Adrenal gland (tissue), 12 donors: ENCODE results near the gene INSR. TPM values are rescaled to one million over a fixed set of nuclear protein-coding genes. Genes with fewer than 3 reads are reported as not detected.

Experiments
- DNase-seq, 7 donors: peaks; one replicate each; pipeline ENCODE4 v3.0.0-alpha.2; 2019 to 2020
- H3K27ac ChIP-seq, 5 donors: fragments of 200-600 bp; sonication (generic) in 4 of 5; 1 replicate in 3 of 5; 2 replicates in 2 of 5; pipeline versions ENCODE4 v1.5.1 to v1.8.0; 2016 to 2020; ENCODE audit warnings: mild to moderate bottlenecking in 1 of 5
- H3K27me3 ChIP-seq: fragments of 200-600 bp; 2 replicates; pipeline ENCODE4 v1.8.0; 2021
- H3K36me3 ChIP-seq, 2 donors: fragments of 200-600 bp; replicated peaks in 1 of 2; 1 replicate in 1 of 2; 2 replicates in 1 of 2; pipeline versions ENCODE4 v1.5.1 to v1.8.0; 2018 to 2022
- H3K4me1 ChIP-seq, 2 donors: fragments of 200-600 bp; replicated peaks in 1 of 2; 1 replicate in 1 of 2; 2 replicates in 1 of 2; pipeline versions ENCODE4 v1.5.1 to v1.8.0; 2018 to 2021
- H3K4me3 ChIP-seq, 4 donors: fragments of 200-600 bp; sonication (generic) in 3 of 4; one replicate each; pipeline ENCODE4 v1.5.1; 2016 to 2018
- H3K9me3 ChIP-seq, 3 donors: fragments of 200-600 bp; sonication (generic) in 1 of 3; replicated peaks in 1 of 3; 1 replicate in 2 of 3; 2 replicates in 1 of 3; pipeline versions ENCODE4 v1.5.1 to v1.8.0; 2016 to 2021
- CTCF ChIP-seq, 6 experiments: fragments of 450-650 bp in 4 of 6; fragments of 200-600 bp in 2 of 6; sonication (generic) in 1 of 6; IDR thresholded peaks; 1 replicate in 5 of 6; 2 replicates in 1 of 6; pipeline versions ENCODE4 v1.5.1 to v1.8.0; 2016 to 2021; ENCODE audit warnings: antibody characterized with exemption in 6 of 6, mild to moderate bottlenecking in 2 of 6, moderate library complexity in 1 of 6
- POLR2A ChIP-seq, 2 donors: fragments of 450-650 bp; IDR thresholded peaks; one replicate each; pipeline ENCODE4 v1.6.1; 2017; ENCODE audit warnings: antibody characterized with exemption in 2 of 2, mild to moderate bottlenecking in 2 of 2, moderate library complexity in 1 of 2
- WGBS, 4 donors: extraction: QIAGEN DNeasy Blood & Tissue Kit in 2 of 4; methylation state at CpG; one replicate each; pipeline versions ENCODE4 v1.1.5 to v1.1.7; 2013 to 2017; 5-methylcytosine and 5-hydroxymethylcytosine counted together
- intact Hi-C, 2 donors: fragments of 100-400 bp; cut with DNase I; formaldehyde crosslinking; loops; one replicate each; pipeline versions ENCODE4 v1.14.1 to v1.15.0; 2022 to 2023
- polyA plus RNA-seq, 3 donors: library from polyadenylated mRNA; stranded (reverse); fragments of 200-250 nt in 2 of 3; fragments of 350-450 nt in 1 of 3; fragmentation: Illumina TruSeq in 1 of 3; extraction: RNeasy Lipid Tissue Mini Kit (QIAGEN cat#74804) in 1 of 3; gene quantifications; one replicate each; pipeline ENCODE4 v1.2.3, GENCODE V29; 2013 to 2014
- total RNA-seq, 9 donors: library from RNA; depleted of rRNA in 4 of 9; stranded (reverse); fragments of >200 nt in 4 of 9; fragments of 120-200 nt in 1 of 9; fragmentation: NEBNext Ultra II Directional in 1 of 9; extraction: Animal tissue kit (Norgen Biotek cat#: 25700) in 1 of 9; gene quantifications; one replicate each; pipeline versions ENCODE4 v1.1.0 to v1.2.4, GENCODE V29; 2013 to 2023
- donor health status: healthy with polysubstance abuse.
- donor health status: Bipolar disorder and iron deficiency.
- donor health status: DM: yes; HTN: yes; CAD: no.
- donor health status: DM: no; HTN: no; CAD: no.
- donor health status: DM: no; HTN: no; CAD: no.
- donor health status: DM: yes; HTN: yes; CAD: no.

Gene INSR
- total and polyA plus RNA-seq, 12 donors = 19.0 to 327 (median 99.9) TPM

- H3K9me3 ChIP-seq = no peaks in the 10 kb centered on the region
- H3K4me1 ChIP-seq = peaks cover 0 to 37% of the 10 kb centered on the region in 2 donors
- DNase-seq = no peak
- H3K27ac ChIP-seq = no peak overlapping the region
- no peaks in the 10 kb centered on the region for H3K36me3 ChIP-seq
- WGBS, 4 donors = 63 to 75% (median 71%) methylated on average over 2 of the region's 2 CpGs
- TF ChIP-seq POLR2A (IDR thresholded peaks at IDR 0.05) (no peak), CTCF (IDR thresholded peaks at IDR 0.05) (no peak)
- no peaks in the 10 kb centered on the region for H3K27me3 ChIP-seq
- intact Hi-C loops = no loop called here
- no peak overlapping the region for H3K4me3 ChIP-seq
Measured at GRCh38 chr19:7219056-7219455, 75.2 kb downstream of the INSR start.

GRCh38 chr19:7217861-7218260 is 76.4 kb downstream of the INSR start:
- Histone ChIP-seq H3K4me1 (peaks cover 0 to 37% of the 10 kb centered on the region in 2 donors), H3K27me3 (no peaks in the 10 kb centered on the region), H3K9me3 (no peaks in the 10 kb centered on the region), H3K36me3 (no peaks in the 10 kb centered on the region), H3K27ac (no peak overlapping the region), H3K4me3 (no peak overlapping the region)
- intact Hi-C loops = no loop called here
- WGBS, 4 donors = 82 to 86% (median 84%) methylated on average over 6 of the region's 6 CpGs
- DNase-seq = no peak
- TF ChIP-seq POLR2A (IDR thresholded peaks at IDR 0.05) (no peak), CTCF (IDR thresholded peaks at IDR 0.05) (no peak)

- no peaks in the 10 kb centered on the region for H3K27me3 ChIP-seq
- TF ChIP-seq POLR2A (IDR thresholded peaks at IDR 0.05) = no peak
- TF ChIP-seq CTCF (IDR thresholded peaks at IDR 0.05) = no peak
- H3K4me1 ChIP-seq = peaks cover 5 to 33% of the 10 kb centered on the region in 2 donors
- H3K9me3 ChIP-seq = no peaks in the 10 kb centered on the region
- no peak overlapping the region for H3K4me3 ChIP-seq
- WGBS, 4 donors = 84 to 94% (median 90%) methylated on average over 13 to 15 of the region's 15 CpGs
- intact Hi-C loops = no loop called here
- no peaks in the 10 kb centered on the region for H3K36me3 ChIP-seq
- no peak overlapping the region for H3K27ac ChIP-seq
- no peak for DNase-seq
Measured at GRCh38 chr19:7216373-7216902, 77.8 kb downstream of the INSR start.

- intact Hi-C loops = no loop called here
Measured at GRCh38 chr19:7215176-7215575, 79.0 kb downstream of the INSR start.

More at GRCh38 chr19:7215176-7215575, 79.0 kb downstream of the INSR start:
- H3K9me3 ChIP-seq = no peaks in the 10 kb centered on the region
- peaks cover 9 to 42% of the 10 kb centered on the region in 2 donors for H3K4me1 ChIP-seq
- WGBS, 4 donors = 35 to 54% (median 50%) methylated on average over 6 to 7 of the region's 7 CpGs
- H3K36me3 ChIP-seq = no peaks in the 10 kb centered on the region
- H3K27me3 ChIP-seq = no peaks in the 10 kb centered on the region
- DNase-seq = peak in 1 of 7 donors; percentile 20
- TF ChIP-seq CTCF (IDR thresholded peaks at IDR 0.05) (no peak), POLR2A (IDR thresholded peaks at IDR 0.05) (no peak)
- peak overlapping the region in 2 of 5 donors; percentile 32 to 36 for H3K27ac ChIP-seq
- H3K4me3 ChIP-seq = no peak overlapping the region
